Choroid plexus epithelial cell (primary cell): ENCODE results near the gene ELAVL3.

Experiments used
- DNase-seq: peaks from one replicate; pipeline ENCODE4 v3.0.0-alpha.2; 2010; ENCODE audit warnings: low read depth
- H3K4me3 ChIP-seq: 2 replicates; pipeline ENCODE4 v1.5.1; 2011; ENCODE audit warnings: low read depth, mild to moderate bottlenecking, control low read depth, low read length, moderate library complexity
- CTCF ChIP-seq: conservative IDR thresholded peaks from 2 replicates; pipeline ENCODE4 v1.5.1; 2011; ENCODE audit warnings: low read depth, mild to moderate bottlenecking, control low read depth, inconsistent platforms, low read length, moderate library complexity

The ELAVL3 gene

GRCh38 chr19:11451871-11452619 is 28.8 kb downstream of the ELAVL3 start:
- TF ChIP-seq CTCF: no peak
- peak overlapping the region; percentile 43 for H3K4me3 ChIP-seq
- peak; percentile 23 for DNase-seq

- DNase-seq: no peak
- TF ChIP-seq CTCF: no peak
- peak overlapping the region; percentile 43 for H3K4me3 ChIP-seq
These were observed 29.4 kb downstream of the ELAVL3 start for GRCh38 chr19:11451327-11451870.

- no peak for TF ChIP-seq CTCF
- H3K4me3 ChIP-seq: no peak overlapping the region
- DNase-seq: no peak
These were observed 30.1 kb downstream of the ELAVL3 start for GRCh38 chr19:11450570-11451326.

- DNase-seq: no peak
- no peak overlapping the region for H3K4me3 ChIP-seq
- no peak for TF ChIP-seq CTCF
These were observed 31.8 kb downstream of the ELAVL3 start for GRCh38 chr19:11448923-11449554.

- DNase-seq: no peak
- H3K4me3 ChIP-seq: no peak overlapping the region
These were observed 32.4 kb downstream of the ELAVL3 start for GRCh38 chr19:11448410-11448809.

More at GRCh38 chr19:11448410-11448809, 32.4 kb downstream of the ELAVL3 start:
- TF ChIP-seq CTCF: no peak
